Measurements from ENCODE around the gene B4GALT2.

Gene B4GALT2

DNA sequence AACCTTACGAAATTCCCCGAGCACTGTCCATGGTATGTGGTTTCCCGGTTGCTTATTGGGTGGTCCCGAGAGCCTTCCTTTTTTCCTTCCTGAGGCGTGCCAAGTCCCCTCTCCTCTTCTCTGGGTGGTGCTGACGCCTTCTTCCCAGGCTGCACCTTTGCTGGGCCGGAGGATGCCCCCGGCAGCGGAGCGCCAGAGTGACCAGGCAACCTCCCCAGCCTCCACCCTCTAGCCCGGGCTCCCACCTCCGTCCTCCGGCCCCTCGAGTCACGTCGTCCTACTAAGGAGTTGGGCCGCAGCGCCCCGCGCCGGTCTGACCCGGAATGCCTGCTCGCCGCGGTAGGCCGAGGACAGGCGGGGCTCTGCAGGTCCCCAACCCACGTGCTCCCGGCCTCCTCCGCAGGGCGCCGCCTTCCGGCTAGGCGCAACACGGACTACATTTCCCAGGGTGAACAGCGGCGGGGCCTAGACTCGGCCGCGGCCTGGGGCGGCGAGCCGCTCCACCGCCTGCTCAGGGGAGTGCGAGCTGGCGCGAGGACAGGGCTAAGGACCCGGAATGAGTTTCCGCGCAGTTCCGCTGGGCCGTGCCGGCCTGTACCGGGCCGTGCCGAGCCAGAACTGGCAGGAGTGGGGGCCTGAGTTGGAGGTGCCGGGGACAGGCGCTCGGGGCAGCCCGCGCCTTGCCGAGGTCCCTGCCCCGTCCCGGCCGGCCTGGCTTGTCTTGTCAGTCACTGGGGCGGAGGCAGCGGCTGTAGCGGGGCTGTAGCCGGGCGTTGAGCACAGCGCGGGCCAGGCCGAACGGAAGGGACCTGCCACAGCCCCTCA is 32.6 kb upstream of the B4GALT2 start, which contains the start of gene IPO13:
Gene IPO13, plus strand, starts transcription at position 715 of the 825 bp plus-strand sequence. CDS start 651 bp downstream, outside the sequence.
- peak; percentile 95 for DNase-seq (ENCODE audit: low read depth)

DNA sequence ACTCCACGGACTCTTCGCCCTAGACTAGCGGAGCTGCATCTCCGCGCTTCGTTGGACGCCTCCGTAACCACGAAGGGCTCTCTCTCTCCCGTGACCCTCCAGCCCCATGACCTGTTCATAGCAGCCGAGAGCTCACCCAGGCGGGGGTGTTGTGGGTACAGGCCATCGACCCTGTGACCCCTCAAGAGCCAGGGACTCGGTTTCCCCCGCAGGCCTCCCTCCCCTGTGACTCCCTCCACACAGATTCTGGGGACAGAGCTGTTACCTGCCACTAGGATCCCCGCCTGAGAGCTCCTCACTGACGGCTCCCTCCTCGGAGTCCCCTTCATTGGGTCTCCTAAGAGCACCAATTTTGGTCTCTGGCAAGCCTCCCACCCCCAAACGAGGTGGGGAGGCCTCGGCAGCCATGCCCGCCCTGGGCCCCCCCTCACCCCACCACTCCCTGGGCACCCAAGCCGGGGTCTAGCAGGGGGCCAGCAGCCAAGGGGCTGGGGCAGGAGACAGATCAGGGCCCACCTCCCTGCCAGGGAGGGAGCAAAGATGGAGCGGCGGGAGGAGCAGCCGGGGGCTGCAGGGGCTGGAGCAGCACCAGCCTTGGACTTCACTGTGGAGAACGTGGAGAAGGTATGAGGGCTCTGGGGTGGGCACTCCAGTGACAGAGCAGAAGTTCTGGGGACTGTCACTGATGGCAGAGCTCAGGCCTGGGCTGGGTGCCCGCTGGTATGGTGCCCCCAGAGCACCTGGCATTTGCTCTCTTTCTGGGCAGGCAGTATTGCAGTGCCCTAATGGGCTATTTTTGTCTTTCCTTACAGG is 31.7 kb upstream of the B4GALT2 start:
- no peak for DNase-seq (ENCODE audit: low read depth)

DNA sequence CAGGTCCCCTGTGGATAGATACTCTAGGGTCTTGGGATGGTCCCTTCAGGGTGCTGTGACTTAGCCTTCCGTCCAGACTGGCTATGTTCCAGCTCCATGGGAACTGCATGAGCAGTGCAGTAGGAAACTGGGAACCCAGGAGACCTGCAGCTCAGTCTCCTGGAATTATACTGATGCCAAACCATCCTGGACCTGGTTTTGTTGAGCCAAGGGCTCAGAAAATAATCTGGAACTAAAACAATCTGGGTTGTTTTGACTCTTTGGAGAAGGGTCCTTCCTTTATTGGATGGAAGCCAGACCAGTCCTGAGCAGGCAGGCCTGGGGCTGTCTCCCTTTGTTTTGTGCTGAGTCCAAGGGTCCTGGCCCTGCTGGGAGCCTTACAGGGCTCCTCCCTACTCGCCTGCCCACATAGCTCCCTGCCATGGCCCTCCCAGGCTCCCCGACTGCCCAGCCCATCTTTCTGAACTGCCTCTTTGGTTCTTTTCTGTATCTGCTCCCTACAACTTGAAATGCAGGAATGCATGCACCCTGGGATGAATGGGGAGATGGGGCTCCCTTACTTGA is 31.1 kb upstream of the B4GALT2 start:
- DNase-seq (ENCODE audit: low read depth): no peak

DNA sequence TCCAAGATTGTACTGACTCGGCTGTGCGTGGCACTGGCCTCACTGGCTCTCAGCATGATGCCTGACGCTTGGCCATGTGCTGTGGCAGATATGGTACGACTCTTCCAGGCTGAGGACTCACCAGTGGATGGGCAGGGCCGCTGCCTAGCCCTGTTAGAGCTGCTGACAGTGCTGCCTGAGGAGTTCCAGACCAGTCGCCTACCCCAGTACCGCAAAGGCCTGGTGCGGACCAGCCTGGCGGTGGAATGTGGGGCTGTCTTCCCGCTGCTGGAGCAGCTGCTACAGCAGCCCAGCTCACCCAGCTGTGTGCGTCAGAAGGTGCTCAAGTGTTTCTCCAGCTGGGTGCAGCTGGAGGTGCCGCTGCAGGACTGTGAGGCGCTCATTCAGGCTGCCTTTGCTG is 29.3 kb upstream of the B4GALT2 start:
- no peak for DNase-seq (ENCODE audit: low read depth)

DNA sequence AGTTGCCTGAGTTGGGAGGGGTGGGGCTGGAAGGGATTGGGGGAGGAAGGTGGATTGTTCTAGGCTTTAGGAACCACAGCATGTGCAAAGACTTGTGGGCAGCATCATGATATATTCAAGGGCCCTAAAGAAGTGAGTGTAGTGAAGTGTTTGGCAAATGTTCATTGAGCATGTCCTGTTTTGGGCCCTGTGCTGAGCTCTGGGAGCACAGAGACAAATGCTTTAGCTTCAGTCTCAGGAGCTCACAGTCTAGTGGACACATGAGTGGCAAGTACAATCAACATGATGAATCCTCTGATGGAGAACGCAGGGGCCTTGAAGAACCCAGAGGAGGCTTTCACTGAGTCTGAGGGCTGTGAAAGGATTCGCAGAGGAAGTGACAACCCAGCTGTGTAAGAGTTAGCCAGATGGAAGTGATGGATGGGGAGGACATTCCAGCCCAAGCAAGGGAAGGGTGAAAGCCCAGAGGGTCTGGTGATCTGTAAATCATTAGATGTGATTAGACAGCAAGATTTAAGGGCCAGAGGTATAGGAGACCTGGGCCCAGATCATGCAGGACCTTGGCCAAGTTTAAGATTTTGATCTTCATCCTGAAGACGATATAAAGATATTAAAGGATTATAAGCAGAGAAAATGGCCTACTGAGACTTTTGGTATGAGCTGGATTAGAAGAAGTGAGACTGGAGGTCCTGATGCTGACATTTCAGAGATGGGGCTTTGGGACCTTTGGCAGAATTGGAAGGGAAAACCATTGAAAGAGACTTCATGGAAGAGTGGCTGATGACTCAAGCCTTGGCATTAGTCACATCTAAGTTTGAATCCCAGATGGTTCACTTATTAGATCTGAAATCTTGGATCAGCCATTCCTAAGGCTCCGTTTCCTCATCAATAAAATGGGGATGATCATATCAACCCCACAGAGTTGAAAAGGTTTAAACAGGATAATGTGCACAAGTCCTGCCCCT is 27.7 kb upstream of the B4GALT2 start:
- DNase-seq (ENCODE audit: low read depth): no peak

DNA sequence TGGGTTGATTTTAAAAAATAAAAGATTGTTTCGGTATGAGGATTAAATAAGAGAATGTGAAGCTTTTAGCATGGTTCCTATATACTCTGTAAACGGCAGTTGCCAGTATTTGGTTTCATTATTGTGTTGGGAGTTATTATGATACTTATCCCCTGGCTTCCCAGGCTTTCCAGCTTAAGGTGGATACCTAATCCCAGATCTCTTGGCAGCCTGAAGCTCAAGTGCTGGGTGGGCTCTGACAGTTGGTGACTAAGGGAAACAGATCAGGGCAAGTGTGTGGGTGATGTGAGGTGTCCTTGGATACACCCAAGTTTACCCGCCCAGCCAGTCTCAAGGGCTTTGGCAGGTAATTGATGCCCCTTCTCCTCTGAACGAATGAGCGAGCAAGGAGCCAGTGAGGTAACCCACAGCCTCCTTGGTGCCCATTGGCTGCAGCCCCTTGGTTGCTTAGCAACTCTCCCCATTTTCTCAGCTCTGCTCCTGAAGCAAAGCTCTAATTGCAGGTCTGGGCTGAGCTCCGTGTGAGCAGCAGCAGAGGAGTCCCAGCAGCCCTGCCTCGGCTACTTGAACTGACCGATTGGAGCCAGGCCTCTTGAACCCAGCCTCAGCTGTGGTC is 26.2 kb upstream of the B4GALT2 start:
- no peak for DNase-seq (ENCODE audit: low read depth)

DNA sequence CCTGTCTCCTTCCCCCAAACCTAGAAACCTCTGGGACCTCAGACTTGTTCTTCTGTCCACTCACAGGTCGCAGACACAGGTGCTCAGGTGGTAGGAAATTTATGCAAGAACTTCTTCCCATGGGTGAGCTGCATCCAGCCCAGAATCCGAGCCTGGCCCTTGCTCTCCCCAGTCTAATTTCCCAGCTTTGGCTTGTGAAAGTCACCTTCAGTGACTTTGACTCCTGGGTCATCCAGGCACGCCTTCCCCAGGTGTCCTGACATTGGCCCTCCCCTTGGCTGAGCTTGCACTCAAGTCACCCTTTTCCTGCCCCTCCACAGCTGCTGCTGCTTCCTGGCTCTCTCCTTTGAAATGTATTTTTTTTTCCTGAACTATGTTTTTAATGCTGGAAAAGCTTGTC is 25.6 kb upstream of the B4GALT2 start:
- no peak for DNase-seq (ENCODE audit: low read depth)

DNA sequence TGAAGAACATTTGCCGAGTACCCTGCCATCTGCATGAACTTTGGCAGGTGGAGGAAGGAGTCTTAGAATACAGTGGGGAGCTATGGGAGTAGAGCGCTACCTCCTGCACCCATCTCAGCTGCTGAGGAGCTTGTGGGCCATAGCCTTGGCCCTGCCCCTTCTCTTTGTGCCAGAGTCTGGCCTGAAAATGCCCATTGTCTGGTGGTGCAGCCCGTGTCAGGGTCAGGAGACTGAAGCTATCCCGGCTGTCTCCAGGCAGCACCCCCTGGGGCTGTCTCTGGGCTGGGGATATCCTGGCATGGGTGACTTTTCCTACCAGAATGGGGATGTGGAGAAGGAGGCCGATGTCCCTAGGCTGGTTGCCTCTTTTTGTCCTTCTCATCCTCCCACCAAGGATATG is 25.0 kb upstream of the B4GALT2 start:
- no peak for DNase-seq (ENCODE audit: low read depth)

DNA sequence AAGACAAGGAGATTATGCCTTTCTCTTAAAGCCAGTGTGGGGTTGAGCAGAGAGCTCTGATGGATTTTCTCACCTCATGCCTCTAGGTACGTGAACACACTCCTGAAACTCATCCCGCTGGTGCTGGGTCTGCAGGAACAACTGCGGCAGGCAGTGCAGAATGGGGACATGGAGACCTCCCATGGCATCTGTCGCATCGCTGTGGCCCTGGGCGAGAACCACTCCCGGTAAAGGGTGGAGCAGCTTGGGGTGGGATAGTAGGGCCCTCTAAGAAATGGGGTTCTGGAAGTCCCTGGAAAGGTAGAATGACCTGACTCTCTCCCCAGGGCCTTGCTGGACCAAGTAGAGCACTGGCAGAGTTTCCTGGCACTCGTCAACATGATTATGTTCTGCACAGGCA is 22.8 kb upstream of the B4GALT2 start:
- DNase-seq (ENCODE audit: low read depth): no peak

DNA sequence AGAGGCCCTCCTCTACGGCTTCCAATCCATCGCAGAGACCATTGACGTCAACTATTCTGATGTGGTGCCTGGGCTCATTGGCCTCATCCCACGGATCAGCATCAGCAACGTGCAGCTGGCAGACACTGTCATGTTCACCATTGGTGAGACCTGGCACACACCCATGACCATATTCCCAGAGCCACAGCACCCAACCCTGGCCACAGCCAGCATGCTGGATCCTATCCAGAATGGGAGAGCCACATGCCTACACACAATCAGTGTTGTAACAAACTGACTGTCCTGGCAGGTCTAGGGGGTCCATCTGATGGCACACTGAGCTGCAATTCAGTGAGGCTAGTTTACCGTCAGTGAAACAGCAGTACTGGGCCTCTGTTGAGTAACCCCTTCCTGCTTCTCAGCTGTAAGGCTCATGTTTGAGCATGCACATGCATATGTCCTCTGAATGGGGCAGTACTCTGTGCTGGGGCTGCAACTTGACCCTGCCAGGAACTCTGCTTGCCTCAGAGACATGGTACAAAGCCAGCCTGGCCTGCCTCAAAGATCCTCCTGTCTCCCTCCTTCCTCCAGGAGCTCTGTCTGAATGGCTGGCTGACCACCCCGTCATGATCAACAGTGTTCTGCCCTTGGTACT is 21.5 kb upstream of the B4GALT2 start:
- DNase-seq (ENCODE audit: low read depth): no peak

DNA sequence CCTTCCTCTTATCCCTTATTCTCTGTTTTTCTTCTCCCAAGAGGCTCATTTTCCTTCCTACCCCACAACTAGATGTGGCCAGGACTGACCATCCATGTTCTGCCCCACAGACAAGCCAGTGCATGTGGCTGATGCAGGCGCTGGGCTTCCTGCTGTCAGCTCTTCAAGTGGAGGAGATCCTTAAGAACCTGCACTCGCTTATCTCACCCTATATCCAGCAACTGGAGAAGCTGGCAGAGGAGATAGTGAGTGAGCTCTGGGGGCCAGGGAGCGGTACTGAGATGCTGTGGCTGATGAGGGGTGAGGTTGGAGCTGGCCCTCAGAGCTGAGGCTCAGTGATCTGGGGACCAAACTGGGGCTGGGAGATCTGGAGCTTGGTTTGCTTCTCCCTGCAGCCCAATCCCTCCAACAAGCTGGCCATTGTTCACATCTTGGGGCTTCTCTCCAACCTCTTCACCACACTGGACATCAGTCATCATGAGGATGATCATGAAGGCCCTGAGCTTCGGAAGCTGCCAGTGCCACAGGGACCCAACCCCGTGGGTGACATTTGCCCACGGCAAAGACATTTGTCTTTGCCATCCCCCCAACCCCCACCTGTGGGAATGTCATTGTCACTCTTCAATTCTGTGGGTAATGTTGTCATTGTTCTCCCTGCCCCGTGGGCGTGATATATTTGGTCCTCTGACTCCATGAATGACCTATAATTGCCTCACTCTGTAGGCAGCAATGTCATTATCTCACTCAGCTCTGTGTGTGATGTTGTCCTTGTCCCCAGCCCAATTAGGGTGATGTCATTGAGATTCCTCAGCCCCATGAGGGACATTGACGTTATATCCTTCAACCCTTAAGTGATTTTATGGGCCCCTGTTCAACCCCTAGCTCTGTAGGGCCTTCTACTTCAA is 20.4 kb upstream of the B4GALT2 start:
- DNase-seq (ENCODE audit: low read depth): no peak

DNA sequence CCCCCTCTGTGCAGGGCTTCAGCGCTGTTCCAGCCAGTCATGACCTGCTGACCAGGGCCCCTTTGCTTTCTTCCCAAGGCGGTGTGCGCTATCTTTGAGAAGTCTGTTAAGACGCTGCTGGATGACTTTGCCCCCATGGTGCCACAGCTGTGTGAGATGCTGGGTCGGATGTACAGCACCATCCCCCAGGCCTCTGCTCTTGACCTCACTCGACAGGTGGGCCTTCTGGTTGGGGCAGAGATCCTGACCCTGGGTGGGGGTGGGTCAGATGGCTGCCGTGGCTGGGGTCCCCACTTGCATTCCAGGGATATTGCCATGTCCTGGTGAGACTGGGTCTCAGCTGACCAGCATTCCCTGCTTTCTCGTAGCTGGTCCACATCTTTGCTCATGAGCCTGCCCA is 18.2 kb upstream of the B4GALT2 start:
- no peak for DNase-seq (ENCODE audit: low read depth)

DNA sequence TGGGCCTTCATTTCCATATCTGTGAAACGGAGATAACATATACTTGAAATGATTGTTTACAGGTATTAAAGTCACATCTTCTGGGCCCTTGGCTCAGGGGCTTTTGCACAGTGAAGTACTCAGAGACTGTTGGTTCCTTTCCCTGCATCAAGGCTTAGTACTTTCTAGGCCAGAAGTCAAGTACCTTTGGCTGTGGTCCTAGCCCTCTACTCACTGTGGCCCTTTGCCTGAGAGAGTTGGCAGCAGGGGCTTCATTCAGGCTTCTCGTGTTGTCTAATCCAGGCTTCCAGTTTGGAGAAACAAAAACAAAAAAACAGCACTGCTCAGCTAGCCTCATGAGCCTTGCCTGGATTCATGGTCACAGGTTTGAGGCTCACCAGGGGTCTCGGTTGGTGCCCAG is 17.3 kb upstream of the B4GALT2 start:
- DNase-seq (ENCODE audit: low read depth): no peak

DNA sequence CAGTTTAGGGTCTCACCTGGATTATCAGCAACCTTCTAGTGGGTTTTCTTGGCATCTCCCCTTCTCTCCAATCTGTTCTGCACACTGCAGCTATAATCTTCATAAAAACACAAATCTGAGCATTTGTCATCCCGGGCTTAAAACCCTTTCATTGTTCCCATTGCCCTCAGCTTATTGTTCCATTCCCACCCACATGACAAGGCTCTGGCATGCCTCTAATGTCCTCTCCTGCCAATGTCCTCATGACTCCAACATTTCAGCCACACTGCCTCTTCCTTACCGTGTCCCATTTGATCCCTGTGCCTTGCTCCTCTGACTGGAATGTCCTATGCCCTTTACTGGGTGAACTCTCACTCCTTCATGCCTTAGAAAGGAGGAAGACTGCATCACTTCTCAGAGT is 16.7 kb upstream of the B4GALT2 start:
- no peak for DNase-seq (ENCODE audit: low read depth)

DNA sequence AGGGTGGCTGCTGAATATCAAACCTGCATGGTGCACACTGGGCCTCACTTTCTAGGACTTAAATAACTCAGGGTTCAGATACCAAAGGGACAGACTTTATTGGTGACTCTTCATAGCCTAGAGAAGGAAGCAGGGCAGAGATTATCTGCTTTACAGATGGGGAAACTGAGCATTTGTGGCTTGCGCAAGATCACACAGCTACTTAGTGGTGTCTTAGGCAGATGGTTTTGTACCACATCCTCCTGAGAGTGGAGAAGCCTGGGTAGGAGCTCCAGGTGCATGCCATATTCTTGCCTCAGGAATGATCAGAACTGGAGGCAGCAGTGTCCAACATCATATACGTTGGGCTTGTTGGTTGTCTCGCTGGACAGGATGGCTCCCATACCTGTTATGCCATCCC is 16.0 kb upstream of the B4GALT2 start:
- no peak for DNase-seq (ENCODE audit: low read depth)

DNA sequence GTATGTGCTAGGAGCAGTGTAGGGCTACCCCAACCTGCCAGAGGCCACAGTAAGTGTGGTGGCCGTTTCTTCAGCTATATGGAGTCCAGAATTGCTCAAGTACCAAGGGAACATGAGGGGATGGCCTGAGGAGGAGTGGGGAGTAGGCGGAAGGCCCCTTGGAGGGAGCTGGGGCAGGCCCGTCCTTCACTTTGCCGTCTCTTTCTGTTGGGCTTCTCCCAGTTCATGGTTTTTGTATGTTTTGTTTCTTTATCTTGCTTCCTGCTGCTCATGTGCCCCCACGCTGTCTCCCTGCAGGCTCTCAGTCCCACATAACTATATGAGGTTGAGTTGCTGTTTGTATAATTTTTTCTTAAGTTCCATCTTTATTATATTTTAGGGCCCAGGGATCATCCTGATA is 15.1 kb upstream of the B4GALT2 start:
- DNase-seq (ENCODE audit: low read depth): no peak

DNA sequence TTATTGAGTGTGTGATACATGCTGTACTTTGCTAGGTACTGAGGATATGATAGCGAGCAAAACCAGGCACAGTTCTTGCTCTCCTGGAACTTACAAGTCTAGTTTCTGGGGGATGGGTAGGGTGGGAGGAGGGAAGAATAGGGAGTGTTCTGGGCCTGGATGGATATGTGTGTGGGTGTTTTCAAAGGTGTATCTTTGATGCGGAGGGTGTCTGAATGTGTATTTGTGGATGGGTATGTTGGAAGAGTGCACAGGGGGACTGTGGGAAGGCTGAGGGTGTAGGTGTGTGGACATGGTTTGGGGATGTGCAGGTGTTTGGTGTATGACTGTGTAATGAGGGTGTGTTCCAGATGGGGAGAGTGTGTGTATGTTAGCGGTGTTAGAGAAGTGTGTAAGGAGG is 13.7 kb upstream of the B4GALT2 start:
- no peak for DNase-seq (ENCODE audit: low read depth)

DNA sequence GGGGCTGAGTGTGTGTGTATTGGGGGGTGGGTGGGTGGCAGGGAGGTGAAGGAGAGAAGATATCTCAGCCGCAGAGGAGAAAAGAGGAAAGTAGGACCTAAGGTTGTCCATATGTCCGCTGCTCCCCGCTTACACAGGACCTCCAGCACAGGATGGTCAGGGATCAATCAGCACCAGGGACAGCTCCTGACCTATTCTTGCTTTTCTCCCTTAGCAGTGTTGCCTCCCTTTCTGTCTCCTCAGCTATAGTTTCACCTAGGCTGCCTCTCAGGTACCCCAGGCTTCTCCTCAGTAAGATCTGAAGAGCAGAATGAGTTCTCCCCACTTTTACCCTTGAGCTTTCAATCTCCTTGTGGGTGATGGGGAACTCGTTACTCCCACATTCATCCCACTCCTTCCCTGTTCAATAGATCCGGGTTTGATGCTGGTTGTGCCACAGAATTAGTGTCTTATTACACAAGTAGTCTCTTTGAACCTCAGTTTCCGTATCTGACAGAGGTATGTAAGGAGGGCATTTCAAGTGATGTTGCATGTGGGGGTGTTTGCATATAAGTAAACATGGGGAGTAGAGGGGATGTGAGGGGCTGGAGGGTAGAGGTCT is 10.6 kb upstream of the B4GALT2 start:
- DNase-seq (ENCODE audit: low read depth): no peak

DNA sequence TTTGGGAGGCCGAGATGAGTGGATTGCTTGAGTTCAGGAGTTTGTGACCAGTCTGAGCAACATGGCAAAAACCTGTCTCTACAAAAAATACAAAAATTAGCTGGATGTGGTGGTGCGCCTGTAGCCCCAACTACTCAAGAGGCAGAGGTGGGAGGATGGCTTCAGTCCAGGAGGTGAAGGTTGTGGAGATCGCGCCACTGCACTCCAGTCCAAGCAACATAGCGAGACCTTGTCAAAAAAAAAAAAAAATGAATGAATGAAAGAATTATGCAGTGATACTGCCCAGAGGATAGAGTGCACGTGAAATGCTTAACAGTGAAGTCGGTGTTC is 9.6 kb upstream of the B4GALT2 start:
- no peak for DNase-seq (ENCODE audit: low read depth)

Measured in activated T-cell treated with anti-CD3 and anti-CD28 coated beads for 48 hours (primary cell).